A673 (cell line): ENCODE measurements around the gene COX5B. TPM values are rescaled to one million over a fixed set of nuclear protein-coding genes. Genes with fewer than 3 reads are reported as not detected.

Experiments
- BruUV-seq: library from RNA; stranded (reverse); fragments of 400-500 nt; replicated peaks from 2 replicates; lab custom pipeline; 2021; lab: Mats Ljungman, UMichigan
- CTCF ChIA-PET: fragments of 300-600 bp; sonication (Branson Sonifier 250); formaldehyde crosslinking; loops from one replicate; lab custom pipeline; 2022; ENCODE audit warnings: antibody characterized with exemption; lab: Charles Lee
- POLR2A ChIA-PET: fragments of 300-600 bp; sonication (Branson Sonifier 250); formaldehyde crosslinking; loops from one replicate; lab custom pipeline; 2022; ENCODE audit warnings: antibody characterized with exemption; ENCODE audit not compliant: low non-redundant PET; lab: Charles Lee
- DNase-seq: peaks from one replicate; pipeline ENCODE4 v3.0.0-alpha.2; 2015; ENCODE audit warnings: low spot score
- H3K27ac ChIP-seq: fragments of 200-600 bp; sonication (generic); 2 replicates; pipeline ENCODE4 v1.5.1; 2016; ENCODE audit warnings: mixed run types, low read depth, mild to moderate bottlenecking, mixed read lengths, antibody characterized with exemption, low read length; ENCODE audit not compliant: poor library complexity, severe bottlenecking
- H3K27me3 ChIP-seq: fragments of 200-600 bp; sonication (generic); replicated peaks from 2 replicates; pipeline ENCODE4 v1.6.1; 2017; ENCODE audit warnings: mixed run types, low read depth, mild to moderate bottlenecking, mixed read lengths, antibody characterized with exemption, low read length; ENCODE audit not compliant: insufficient read depth, poor library complexity
- H3K36me3 ChIP-seq: fragments of 200-600 bp; sonication (generic); 2 replicates; pipeline ENCODE4 v1.6.1; 2016; ENCODE audit warnings: mixed run types, mild to moderate bottlenecking, mixed read lengths, antibody characterized with exemption, low read length; ENCODE audit not compliant: insufficient read depth, poor library complexity, severe bottlenecking
- H3K4me1 ChIP-seq: fragments of 200-600 bp; sonication (generic); 2 replicates; pipeline ENCODE4 v1.6.1; 2017; ENCODE audit warnings: mixed run types, mild to moderate bottlenecking, mixed read lengths, antibody characterized with exemption, low read length; ENCODE audit not compliant: insufficient read depth, poor library complexity, severe bottlenecking
- H3K4me3 ChIP-seq: fragments of 200-600 bp; sonication (generic); 2 replicates; pipeline ENCODE4 v1.5.1; 2016; ENCODE audit warnings: low read depth, mixed run types, mild to moderate bottlenecking, mixed read lengths, low read length; ENCODE audit not compliant: poor library complexity, severe bottlenecking
- H3K9me3 ChIP-seq: fragments of 200-600 bp; sonication (generic); 2 replicates; pipeline ENCODE4 v1.6.1; 2016; ENCODE audit warnings: mixed run types, low read depth, mild to moderate bottlenecking, mixed read lengths, antibody characterized with exemption, low read length; ENCODE audit not compliant: poor library complexity, severe bottlenecking
- EZH2 ChIP-seq: fragments of 200-600 bp; sonication (generic); IDR thresholded peaks from 2 replicates; pipeline ENCODE4 v1.6.1; 2017; ENCODE audit warnings: borderline replicate concordance, low read depth, mild to moderate bottlenecking, mixed read lengths, antibody characterized with exemption, low read length; ENCODE audit not compliant: poor library complexity, severe bottlenecking
- intact Hi-C: fragments of 100-400 bp; cut with micrococcal nuclease; formaldehyde crosslinking; loops from one replicate; pipeline ENCODE4 v1.10.0; 2022; ENCODE audit not compliant: unreplicated experiment
- total RNA-seq: library from RNA; stranded (reverse); gene quantifications from 2 replicates; pipeline ENCODE4 v1.2.3, GENCODE V29; 2021
- TF ChIP-seq, protein P1 (sequence below): fragments of 300-800, 200-600 bp; sonication (generic); conservative IDR thresholded peaks from 2 replicates; pipeline ENCODE4 v1.5.1; 2017; ENCODE audit warnings: low read depth, mild to moderate bottlenecking, antibody characterized with exemption, low read length, moderate library complexity, mixed read lengths

COX5B gene
- total RNA-seq, 1 experiment from 2014 or later: 205 TPM

DNA sequence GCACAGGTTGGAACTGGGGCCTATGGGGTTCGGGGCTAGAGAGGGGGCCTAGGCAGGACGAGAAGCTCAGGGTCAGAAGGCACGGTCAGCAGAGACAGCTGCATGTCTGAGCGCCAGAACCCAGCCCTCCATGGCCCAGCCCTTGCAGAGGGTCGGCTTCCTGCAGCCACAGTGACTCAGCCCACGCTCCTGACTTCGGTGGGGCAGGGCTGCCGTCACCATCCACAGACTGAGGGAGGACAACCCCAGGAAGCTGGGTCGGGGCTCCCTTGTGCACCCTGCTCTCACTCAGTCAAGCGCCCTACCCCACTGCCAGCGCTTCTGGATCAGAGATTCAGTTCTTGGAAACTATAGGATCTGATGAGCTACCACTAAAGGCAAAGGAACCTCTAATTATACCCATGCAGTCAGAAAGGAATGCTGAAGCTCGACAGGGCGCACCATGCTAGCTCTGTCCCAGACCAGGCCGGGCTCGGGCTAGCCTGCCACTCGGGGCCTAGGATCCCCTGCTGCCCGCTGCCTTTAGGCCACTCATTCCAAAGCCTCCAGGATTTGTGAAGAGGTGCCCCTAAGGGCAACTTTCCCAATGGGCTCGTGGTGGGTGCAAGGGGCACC is 15.0 kb downstream of the COX5B start:
- ChIA-PET POLR2A (no interaction called here), CTCF (no interaction called here)
- no peak for DNase-seq
- no peak for TF ChIP-seq EZH2
- TF ChIP-seq, protein P1, sequence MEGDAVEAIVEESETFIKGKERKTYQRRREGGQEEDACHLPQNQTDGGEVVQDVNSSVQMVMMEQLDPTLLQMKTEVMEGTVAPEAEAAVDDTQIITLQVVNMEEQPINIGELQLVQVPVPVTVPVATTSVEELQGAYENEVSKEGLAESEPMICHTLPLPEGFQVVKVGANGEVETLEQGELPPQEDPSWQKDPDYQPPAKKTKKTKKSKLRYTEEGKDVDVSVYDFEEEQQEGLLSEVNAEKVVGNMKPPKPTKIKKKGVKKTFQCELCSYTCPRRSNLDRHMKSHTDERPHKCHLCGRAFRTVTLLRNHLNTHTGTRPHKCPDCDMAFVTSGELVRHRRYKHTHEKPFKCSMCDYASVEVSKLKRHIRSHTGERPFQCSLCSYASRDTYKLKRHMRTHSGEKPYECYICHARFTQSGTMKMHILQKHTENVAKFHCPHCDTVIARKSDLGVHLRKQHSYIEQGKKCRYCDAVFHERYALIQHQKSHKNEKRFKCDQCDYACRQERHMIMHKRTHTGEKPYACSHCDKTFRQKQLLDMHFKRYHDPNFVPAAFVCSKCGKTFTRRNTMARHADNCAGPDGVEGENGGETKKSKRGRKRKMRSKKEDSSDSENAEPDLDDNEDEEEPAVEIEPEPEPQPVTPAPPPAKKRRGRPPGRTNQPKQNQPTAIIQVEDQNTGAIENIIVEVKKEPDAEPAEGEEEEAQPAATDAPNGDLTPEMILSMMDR: no peak
- Histone ChIP-seq H3K27ac (no peak overlapping the region), H3K36me3 (peaks cover 5% of the 10 kb centered on the region), H3K4me3 (no peak overlapping the region), H3K4me1 (peaks cover 10% of the 10 kb centered on the region), H3K27me3 (no peaks in the 10 kb centered on the region), H3K9me3 (no peaks in the 10 kb centered on the region)
- intact Hi-C loops: no loop called here
- BruUV-seq: no TSS peak

DNA sequence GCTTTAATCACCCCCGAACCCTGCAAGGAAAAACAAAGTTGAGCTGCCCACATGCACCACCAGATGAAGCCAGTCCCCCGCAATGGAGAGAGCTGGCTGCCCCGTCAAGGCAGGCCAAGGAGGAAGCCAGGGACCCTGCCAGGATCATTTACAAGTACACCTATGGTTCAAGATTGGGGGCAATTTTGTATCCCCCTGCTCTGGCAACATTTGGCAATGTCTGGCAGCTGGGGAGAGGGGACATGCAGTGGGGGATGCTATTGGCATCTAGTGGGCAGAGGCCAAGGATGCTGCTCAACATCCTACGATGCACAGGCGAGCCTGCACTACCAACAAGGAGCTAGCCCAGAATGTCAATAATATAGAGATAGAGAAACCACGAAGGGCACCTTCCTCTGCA is 16.1 kb downstream of the COX5B start:
- ChIA-PET CTCF (interaction anchor here (0.9 kb wide), 1 partner anchor 71 kb away, joined by 3 read pairs; no protein-coding TSS in a partner anchor), POLR2A (no interaction called here)
- TF ChIP-seq, protein P1: no peak
- TF ChIP-seq EZH2: no peak
- Histone ChIP-seq H3K9me3 (no peaks in the 10 kb centered on the region), H3K36me3 (peaks cover 5% of the 10 kb centered on the region), H3K27me3 (no peaks in the 10 kb centered on the region), H3K4me1 (peaks cover 10% of the 10 kb centered on the region), H3K4me3 (no peak overlapping the region), H3K27ac (no peak overlapping the region)
- intact Hi-C loops: no loop called here
- no TSS peak for BruUV-seq
- no peak for DNase-seq

DNA sequence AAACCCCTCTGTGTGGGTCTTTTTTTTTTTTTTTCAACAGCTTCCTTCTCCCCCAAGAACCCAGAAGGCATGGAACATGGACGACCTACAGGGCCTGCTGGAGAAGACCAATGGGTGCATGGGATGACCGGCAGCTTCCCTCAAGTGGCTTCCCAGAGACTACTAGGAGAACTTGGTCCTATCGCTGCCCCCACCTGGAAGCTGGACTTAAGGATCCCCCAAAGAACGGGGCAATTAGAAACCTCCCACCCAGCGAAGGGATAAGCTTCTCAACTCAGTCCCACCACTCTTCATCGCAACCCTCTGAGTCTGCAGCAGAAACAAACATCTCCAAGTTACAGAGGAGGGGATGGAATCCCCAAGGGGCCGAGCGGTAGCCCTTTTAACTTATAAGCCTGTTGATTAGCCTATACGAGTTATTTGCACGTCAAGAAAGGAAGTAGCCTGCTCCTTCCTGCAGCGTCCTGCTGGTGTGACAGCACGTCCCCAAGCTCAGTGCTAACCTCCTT is 16.6 kb downstream of the COX5B start:
- no peaks in the 10 kb centered on the region for H3K27me3 ChIP-seq
- no peaks in the 10 kb centered on the region for H3K9me3 ChIP-seq
- H3K36me3 ChIP-seq: peaks cover 2% of the 10 kb centered on the region
- no TSS peak for BruUV-seq
- CTCF ChIA-PET: interaction anchor here (0.9 to 1.2 kb wide), 2 partner anchors 37 to 72 kb away, joined by 3 to 4 read pairs; no protein-coding TSS in a partner anchor
- TF ChIP-seq, protein P1: no peak
- no peak for TF ChIP-seq EZH2
- intact Hi-C loops: no loop called here
- H3K27ac ChIP-seq: peak overlapping the region; percentile 81
- POLR2A ChIA-PET: no interaction called here
- H3K4me1 ChIP-seq: peaks cover 10% of the 10 kb centered on the region
- H3K4me3 ChIP-seq: peak overlapping the region; percentile 78
- DNase-seq: no peak
